Stimulated activated CD4-positive, alpha-beta T cell treated with anti-CD3 and anti-CD28 coated beads, Interleukin-1b, Interleukin-23, amount 100 ng/mL, for 48 hours (primary cell): ENCODE results near the gene RPN1.
A peak's percentile ranks its signal among the peaks of the same experiment; 100 is the strongest.
"Not testable (repeated sequence)": the region's sequence is repeated elsewhere in the genome, so short reads cannot be mapped to it uniquely, and the experiment has no call there.

ENCODE experiments used
- DNase-seq: peaks from one replicate; pipeline ENCODE4 v3.0.0-alpha.2; 2020

RPN1 gene

GRCh38 chr3:128607710-128608048 is 42.9 kb downstream of the RPN1 start:
- no peak for DNase-seq

GRCh38 chr3:128606094-128606493 is 44.5 kb downstream of the RPN1 start:
- no peak for DNase-seq

GRCh38 chr3:128605091-128606046 is 45.2 kb downstream of the RPN1 start:
- no peak for DNase-seq

GRCh38 chr3:128603811-128604775 is 46.5 kb downstream of the RPN1 start:
- DNase-seq: no peak

GRCh38 chr3:128603313-128603712 is 47.3 kb downstream of the RPN1 start:
- DNase-seq: no peak

- DNase-seq: no peak
Observed at GRCh38 chr3:128598884-128599664, 51.5 kb downstream of the RPN1 start.

- no peak for DNase-seq
Observed at GRCh38 chr3:128597900-128598299, 52.7 kb downstream of the RPN1 start.

- DNase-seq: no peak
Observed at GRCh38 chr3:128592864-128593263, 57.8 kb downstream of the RPN1 start.

- DNase-seq: no peak
Observed at GRCh38 chr3:128591738-128592426, 58.7 kb downstream of the RPN1 start.

- DNase-seq: no peak
Observed at GRCh38 chr3:128590948-128591347, 59.7 kb downstream of the RPN1 start.

GRCh38 chr3:128589985-128590384 is 60.6 kb downstream of the RPN1 start:
- not testable (repeated sequence) for DNase-seq

- no peak for DNase-seq
Observed at GRCh38 chr3:128588147-128588546, 62.5 kb downstream of the RPN1 start.

- DNase-seq: no peak
Observed at GRCh38 chr3:128587391-128587790, 63.2 kb downstream of the RPN1 start.

- DNase-seq: not testable (repeated sequence)
Observed at GRCh38 chr3:128586932-128587331, 63.7 kb downstream of the RPN1 start.

GRCh38 chr3:128586391-128586790 is 64.2 kb downstream of the RPN1 start:
- DNase-seq: not testable (repeated sequence)

- no peak for DNase-seq
Observed at GRCh38 chr3:128585974-128586373, 64.6 kb downstream of the RPN1 start.

GRCh38 chr3:128585189-128585588 is 65.4 kb downstream of the RPN1 start:
- no peak for DNase-seq

- DNase-seq: peak; percentile 63
Observed at GRCh38 chr3:128584412-128585020, 66.1 kb downstream of the RPN1 start.

GRCh38 chr3:128581566-128581965 is 69.1 kb downstream of the RPN1 start:
- DNase-seq: no peak

GRCh38 chr3:128579927-128580326 is 70.7 kb downstream of the RPN1 start:
- no peak for DNase-seq

- DNase-seq: no peak
Observed at GRCh38 chr3:128578346-128578745, 72.3 kb downstream of the RPN1 start.

GRCh38 chr3:128577711-128578110 is 72.9 kb downstream of the RPN1 start:
- no peak for DNase-seq
